ENCODE results near the gene ZC3H14.

Gene ZC3H14

DNA sequence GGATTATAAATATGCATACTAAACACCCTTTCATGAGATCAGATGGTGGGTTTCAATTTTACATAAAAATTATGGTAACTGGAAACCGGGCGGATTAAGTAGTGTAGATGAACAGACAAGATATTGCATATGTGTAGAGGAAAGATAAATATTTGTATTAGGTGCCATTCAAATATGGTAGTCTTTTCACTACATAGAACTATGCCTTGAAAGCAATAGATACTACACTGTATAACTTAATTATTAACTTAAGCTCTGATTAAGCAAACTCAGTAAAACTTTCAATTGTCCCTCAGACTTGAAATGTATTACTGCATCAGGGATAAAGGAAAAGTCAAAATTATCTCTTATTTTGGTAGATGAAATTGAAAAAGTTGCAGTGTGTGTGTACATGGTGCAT lies 10.0 kb upstream of the ZC3H14 start:
- no peak for DNase-seq (ENCODE audit: low read depth in 3 of 3)

DNA sequence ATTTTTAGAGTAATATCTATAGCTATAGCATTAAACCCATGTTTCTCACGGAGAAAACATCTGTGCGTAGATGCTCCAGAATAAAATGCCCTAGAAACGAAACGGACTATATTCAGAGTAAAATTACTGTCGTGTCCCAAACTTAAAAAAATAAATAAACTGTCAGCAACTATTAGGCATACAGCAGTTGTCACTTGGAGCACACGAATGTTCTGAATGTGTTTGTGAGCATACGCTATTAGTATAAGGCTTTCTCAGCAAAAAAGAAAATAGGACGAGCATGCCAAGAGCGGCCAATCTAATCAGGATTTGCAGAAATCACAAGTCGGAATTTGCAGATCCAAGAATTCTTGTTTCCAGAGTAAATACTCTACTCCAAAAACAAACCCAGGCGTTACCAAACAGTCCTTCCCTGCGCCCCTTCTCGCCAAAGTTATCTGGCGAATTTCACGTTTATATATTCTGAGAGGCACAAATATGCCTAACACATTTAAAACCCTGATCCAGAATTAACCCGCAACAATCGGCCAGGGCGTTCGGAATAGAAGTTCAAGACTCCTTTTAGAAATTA lies 8.9 kb upstream of the ZC3H14 start:
- DNase-seq (ENCODE audit: low read depth in 3 of 3), result no peak

DNA sequence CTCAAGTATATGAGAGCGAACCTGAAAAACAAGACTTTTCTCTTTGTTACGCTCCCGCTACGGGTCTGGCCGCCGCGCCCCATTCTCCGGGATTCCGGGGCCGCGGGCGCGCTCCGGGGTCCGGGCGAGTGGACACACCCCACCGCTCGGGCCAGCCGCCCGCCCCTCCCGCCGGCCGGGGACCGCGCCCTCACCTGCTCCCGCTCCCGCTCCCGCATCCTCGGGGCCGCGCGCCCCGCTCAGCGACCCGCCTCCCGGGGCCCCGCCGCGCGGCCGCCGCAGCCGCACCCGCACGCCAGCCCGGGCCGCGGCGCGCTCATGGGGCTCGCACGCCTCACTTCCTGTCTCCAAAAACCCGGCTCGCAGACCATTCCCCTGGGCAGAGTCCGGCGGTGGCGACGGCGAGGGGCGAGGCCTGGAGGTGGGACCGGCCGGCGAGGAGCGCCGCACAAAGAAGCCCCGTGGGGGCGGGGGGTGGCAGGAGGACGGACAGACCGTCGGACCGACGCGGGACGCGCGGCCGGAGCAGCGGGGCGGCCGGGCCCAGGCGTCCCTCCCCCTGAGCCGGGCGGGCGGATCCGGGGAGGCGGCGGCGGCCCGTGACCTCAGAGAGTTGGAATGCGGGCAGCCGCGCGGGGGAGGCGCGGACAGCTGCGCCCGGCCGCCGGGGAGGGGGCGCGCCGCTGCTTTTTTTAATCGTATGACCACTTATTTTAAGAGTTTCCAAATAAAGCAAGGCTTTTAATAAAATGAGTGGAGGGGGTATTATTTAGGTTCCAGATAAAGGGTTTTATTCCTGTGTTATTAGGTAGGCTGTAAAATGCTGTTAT lies 8.2 kb upstream of the ZC3H14 start, which contains the start of gene PTPN21:
PTPN21 (minus strand) TSS at position 551 of the 830 bp plus-strand sequence. CDS start 4,590 bp downstream, outside the sequence.
- DNase-seq (ENCODE audit: low read depth in 3 of 3), result no peak

DNA sequence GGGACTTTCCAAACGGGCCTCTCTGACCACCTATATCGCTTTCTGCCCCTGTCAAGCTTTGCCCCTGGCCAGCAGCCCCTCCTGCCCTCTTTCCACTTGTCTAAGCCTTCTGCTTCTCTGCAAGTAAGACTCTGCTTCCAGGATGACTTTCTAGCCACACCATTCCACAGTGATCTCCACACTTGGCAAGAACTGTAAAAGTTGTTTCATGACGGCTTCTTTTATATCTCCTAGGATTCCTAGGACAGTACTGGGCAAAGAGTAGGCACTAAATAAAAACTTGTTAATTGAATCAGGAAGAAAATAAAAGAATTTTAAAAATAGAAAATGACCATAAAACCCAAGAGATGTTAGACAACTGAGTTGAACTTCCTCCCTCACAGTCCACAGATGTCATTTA lies 6.3 kb upstream of the ZC3H14 start:
- no peak for DNase-seq (ENCODE audit: low read depth in 3 of 3)

DNA sequence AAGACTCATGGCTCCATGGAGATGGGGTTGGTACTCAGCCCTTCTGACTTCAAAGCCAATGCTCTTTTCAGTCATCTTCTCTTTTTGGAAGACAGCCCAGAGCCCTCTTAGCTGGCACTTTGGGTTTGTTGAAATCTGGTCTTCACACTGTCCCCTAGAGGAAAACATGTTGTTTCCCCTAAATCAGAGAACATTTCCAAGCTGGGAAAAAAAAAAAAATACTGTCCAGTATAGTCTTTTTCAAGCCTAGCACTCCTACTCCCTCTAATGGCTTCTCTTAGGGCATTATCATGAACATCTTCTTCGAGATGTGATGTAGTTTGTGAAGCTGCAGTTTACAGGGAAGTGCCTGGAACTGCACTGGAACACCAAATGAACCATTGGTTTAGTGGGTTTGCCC lies 3.0 kb upstream of the ZC3H14 start:
- DNase-seq (ENCODE audit: low read depth in 3 of 3), result no peak

DNA sequence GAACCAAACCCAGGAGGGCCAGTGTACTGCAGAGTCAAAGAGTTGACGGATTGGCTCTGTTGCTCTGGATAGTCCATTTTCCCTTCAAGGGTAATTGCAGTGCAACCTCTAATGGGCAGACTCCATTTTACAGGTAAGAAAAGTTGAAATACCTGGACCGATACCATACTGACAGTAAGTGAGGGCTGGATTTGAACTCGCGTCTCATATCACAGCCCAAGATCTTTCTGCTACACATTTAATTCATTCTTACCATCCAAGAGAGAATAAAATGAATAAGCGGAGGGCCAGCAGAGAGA lies 356 bp upstream of the ZC3H14 start:
- DNase-seq (ENCODE audit: low read depth in 3 of 3), result no peak

DNA sequence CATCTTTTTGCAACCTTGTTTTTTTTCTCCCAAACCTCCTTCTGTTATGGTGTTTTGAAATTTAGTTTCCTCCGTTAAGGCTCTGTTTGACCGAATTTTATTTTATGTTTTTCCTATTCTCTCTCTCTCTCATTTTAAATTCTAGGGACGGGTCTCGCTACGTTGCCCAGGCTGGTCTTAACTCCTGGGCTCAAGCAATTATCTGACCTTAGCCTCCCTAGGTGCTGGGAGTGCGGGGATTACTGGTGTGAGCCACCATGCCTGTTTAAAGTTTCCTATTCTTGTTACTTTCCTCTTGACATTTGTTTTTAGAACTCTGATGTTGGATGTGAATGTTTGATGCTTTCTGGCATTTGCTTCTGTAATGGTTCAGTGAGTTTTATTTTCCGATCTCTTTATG lies 1.0 kb downstream of the ZC3H14 start:
- DNase-seq (ENCODE audit: low read depth in 3 of 3), result no peak

DNA sequence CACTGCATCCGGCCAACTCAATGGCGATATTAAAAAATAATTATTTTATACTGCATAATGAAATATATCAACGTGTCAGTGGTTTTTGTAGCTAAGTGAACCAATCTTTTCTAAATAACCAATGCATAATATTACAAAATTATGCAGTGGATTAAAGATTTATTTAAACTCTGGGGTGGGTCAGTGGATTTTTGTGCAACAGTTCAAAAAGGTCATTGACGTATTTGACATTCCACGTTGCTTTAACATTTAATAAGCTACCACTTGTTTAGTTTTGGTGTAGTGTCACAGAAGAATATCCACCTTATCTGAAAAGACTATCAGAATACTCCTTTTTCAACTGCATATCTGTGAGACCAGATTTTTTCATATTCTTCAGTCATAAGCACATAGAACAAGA lies 2.6 kb downstream of the ZC3H14 start:
- DNase-seq (ENCODE audit: low read depth in 3 of 3), result no peak

DNA sequence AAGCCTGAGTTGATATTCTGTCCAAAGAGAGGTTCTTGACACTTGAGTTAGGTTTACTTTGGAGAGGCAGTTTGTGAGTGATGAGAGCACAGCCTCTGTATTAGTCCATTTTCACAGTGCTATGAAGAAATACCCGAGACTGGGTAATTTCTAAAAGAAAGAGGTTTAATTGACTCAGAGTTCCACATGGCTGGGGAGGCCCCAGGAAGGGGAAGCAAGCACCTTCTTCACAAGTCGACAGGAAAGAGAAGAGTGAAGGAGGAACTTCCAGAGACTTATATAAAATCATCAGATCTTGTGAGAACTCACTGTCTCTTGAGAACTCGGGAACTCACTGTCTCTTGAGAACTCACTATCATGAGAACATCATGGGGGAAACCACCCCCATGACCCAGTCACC lies 5.4 kb downstream of the ZC3H14 start:
- no peak for DNase-seq (ENCODE audit: low read depth in 3 of 3)

DNA sequence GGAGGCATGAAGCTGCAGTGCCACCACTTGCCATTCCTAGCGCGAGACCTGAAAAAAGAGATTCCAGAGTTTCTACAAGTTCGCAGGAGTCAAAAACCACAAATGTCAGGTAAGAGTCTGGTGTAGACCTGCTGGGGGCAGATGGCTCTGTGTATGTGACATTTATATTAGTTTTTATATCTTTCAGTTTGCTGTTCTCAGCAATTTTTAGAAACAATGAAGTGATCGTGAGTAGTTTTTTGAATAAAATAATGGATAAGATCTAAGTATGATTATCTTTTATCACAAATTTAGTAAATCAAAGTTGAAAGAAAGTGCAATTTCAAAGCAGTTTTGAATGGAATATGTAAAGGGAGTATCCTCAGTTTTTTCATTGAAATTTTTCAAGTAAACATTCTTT lies 9.3 kb downstream of the ZC3H14 start:
- no peak for DNase-seq (ENCODE audit: low read depth in 3 of 3)

DNA sequence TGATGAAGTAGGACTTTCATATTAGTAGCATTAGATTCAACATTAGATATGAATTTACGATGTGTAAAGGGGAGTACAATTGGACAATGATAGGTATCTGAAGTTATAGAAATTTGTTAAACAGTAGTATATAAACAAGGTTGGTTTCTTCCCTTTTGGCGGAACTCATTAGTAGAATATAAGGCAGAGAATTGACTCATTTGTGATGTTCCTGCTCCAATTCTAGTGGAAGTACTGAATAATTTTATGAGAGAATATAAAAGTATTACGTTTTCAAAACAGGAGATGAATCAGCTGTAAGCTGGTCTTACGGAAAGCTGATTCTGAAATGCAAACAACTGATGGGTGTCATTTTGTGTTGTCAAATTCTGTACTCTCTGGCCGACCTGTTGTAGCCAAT lies 13.4 kb downstream of the ZC3H14 start:
- no peak for DNase-seq (ENCODE audit: low read depth in 3 of 3)

DNA sequence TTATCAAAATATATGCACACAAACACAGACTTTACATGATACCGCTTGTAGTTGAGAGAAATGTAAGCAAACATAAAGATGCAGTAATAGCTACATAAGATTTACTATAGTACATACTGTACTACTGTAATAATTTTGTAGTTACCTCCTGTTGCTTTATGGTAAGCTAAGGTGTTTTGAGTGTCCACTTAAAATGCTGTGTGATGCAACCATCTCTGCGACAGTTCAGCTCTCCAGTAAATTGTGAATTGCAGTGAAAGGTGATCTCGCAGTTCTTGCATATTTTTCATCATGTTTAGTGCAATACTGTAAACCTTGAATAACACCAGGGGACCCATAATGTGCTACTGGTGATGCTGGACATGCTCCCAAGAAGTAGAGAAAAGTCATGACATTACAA lies 21.6 kb downstream of the ZC3H14 start:
- DNase-seq (ENCODE audit: low read depth in 3 of 3), result no peak

DNA sequence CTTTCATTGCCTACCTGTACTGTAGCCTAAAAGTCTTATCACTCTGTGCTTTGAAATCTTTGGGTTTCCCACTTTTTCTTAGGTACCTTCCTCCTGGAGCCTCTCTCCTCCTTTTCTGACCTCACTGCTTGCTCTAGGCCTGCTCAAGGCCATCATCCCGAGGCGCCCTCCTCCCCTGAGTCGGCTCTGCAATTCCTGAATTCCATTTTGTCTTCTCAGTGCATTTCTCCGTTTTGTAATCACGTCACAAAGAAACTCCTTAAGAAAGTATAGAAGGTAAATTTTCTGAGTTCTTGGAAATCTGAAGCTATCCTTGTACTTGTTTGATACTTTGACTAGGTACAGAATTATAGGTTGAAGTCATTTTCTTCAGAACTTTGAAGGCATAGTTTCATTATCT lies 25.2 kb downstream of the ZC3H14 start:
- DNase-seq (ENCODE audit: low read depth in 3 of 3), result no peak

DNA sequence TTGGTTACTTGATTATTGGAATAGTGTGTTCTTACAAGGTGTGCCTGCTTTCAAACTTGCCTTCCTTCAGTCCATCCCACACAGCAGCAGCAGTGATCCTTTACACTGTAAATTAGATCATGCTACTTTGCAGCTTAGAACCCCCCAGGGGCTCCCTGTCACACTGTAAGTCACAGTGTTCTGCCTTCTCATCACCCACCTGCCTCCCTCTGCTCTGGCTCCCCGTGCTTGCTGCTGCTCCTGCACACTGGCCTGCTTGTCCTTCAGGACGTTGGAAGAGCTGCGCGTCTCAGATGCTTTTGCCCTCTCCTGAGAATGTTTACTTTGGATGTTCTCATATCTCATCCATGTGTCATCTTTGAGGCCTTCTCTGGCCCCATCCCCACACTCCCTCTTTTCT lies 27.3 kb downstream of the ZC3H14 start:
- no peak for DNase-seq (ENCODE audit: low read depth in 3 of 3)

DNA sequence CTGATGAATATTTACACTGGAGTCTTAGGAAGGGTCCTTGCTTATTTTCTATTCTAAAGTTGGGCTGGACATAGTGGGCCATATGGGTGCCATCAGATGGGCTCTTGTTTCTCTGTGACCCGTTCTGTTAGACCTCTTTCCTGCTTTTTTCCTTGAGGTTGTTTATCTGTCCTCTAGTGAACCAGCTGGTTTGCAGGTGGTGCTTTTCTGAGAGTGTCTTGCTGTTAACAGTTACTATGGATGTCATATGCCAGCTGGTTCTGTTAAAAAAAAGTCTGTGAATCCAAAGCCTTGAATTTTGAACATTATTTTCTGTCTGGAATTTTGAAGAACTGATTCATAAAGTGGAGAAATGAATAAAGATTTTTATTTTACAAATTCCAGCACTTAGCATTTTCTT lies 29.2 kb downstream of the ZC3H14 start:
- no peak for DNase-seq (ENCODE audit: low read depth in 3 of 3)

DNA sequence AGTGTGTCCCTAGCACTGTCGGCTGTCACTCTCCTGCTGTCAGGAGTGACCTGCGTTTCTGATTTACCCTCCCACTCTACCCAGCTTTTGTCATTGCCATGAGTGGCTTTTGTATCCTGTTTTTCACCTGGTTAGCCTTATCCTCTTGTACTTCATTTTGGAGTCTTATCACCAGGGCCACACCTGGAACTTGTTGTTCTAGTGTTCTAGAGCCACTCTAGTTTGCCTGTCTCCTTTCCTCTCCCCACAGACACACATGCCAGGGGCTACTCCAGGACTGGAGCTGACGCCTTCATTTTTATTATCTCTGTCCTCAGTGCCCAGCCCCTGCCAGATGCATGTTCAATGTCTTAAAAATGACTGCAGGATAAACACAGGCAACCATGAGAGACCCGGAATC lies 34.2 kb downstream of the ZC3H14 start:
- no peak for DNase-seq (ENCODE audit: low read depth in 3 of 3)

DNA sequence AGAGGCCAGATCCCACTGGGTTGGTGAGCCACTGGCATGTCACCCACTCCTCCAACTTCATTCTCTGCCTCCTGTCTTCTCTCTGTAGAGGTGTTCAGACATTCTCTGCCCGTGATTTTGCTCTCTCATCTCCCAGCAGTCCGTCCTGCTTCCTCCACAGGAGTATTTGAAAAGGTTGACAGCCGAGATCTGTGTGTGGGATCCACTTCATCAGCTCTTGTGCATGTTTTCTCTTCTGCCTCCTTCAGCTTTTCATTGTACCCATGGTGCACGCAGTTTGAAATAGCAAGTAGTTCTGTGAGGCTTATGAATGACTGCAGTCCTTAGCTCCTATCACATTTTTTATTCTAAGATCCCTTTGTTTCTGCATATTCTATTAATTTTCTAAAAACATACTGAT lies 34.8 kb downstream of the ZC3H14 start:
- DNase-seq (ENCODE audit: low read depth in 3 of 3), result no peak

DNA sequence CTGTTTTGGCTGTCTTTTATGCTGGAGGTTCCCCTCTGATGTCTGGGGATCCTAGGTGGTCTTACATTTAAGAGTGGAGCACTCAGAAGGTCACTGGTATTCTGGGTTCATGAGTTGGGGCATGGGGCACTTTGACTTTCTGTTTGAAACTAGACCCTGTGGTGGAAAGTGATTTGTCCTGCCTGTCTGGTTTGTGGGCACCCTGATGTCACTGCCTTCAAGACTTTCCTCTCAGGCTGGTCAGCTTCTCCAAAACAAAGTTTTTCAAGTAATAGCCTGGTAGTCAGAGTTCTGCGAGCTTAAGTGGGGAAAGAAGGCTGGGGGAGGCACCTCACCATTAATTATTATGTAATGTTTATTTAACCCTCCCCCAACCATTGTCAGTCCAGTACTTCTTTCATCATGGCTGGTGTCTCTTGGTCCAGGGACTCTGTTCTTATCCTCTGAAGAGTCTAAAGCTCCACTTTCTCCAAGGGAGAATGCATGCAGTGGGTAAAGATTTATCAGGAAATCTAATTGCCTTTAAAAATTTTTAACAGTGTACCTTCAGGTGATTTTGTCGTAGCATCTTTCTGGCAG lies 35.3 kb downstream of the ZC3H14 start:
- DNase-seq (ENCODE audit: low read depth in 3 of 3), result no peak

DNA sequence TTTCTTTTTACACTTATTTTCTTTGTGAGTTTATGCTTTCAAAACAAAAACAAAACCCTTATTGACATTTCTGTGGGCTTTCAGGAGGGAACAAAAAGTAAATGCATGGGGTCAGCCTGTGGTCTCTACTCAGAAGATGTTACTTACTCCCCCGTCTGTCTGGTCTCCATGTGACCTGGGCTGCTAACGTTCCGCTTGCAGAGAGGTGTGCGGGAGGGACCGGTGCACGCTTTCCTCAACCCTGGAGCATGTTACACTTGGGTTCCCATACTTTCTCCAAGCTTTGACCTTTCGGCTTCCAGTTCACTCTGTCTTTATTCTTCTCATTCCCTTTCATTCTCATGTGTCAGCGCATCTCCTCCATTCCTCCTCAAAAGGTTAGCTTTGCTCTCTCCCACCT lies 36.5 kb downstream of the ZC3H14 start:
- DNase-seq (ENCODE audit: low read depth in 3 of 3), result no peak

DNA sequence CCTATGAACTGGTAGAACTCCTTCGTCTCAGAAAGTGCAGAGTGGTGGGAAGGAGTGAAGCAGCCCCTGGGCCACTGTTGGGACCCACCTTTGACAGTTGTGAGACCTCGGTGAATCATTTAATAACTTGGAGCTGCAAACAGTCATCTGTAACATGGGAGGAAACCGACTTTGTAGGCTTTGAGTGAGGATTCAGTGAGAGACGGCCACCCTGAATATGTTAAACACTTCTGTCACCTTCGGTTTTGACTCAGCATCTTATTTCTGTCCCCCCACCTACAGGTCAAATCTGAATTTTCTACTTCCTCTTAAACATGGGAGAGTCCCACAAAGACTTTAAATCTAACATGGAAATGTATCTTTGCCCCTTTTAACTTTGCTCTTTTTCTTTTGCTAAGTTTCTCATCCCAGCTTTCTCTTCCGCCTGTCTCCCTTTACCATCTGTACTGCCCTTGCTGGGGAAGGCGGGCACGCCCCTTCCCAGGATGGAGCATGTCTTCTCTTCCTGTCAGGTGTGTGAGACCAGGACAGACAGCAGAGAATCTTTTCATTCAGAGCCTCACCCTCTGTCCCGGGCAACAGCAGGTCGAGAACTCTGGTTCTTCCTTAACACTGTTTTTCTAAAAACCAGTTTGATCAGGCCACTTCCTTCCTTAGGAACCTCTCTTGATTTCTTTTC lies 37.1 kb downstream of the ZC3H14 start:
- peak in 2 of 3 donors; percentile 12 to 21 for DNase-seq (ENCODE audit: low read depth in 3 of 3)

DNA sequence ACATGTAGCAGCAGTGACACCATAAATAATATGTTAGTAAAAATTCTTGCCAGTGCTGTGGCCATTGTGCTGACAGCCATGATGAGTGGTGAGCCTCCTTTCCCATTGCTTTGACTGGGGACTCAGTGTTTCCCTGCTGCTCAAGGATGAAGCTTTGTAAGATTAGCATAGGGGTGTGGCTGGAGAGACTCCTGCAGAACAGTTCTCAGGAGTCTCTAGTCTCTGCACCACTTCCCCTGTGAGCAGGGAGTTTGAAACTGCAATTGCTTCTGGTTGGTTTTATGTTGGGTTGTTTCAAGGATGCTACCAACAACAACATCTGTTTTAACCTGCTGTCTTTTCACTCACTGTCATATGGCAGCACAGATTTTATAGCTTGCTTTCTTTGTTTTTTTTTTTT lies 41.4 kb downstream of the ZC3H14 start:
- DNase-seq (ENCODE audit: low read depth in 3 of 3), result no peak

DNA sequence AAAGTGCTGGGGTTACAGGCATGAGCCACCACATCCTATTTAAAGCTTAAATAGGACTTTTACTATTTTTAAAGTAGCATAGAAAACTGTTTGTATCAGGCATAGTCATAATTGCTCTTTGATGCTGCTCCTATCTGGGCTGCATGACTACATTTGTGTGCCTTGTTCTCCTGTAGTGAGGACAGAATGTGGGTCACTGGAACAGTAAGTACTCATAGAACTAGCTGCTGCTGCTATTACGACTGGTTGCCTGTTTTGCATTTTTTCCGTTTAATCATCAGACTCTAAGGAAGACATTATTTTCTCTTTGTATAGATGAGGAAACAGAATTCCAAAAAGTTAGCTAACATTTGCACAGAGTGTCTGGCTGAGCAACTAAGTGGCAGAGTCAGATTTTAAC lies 42.8 kb downstream of the ZC3H14 start:
- no peak for DNase-seq (ENCODE audit: low read depth in 3 of 3)

DNA sequence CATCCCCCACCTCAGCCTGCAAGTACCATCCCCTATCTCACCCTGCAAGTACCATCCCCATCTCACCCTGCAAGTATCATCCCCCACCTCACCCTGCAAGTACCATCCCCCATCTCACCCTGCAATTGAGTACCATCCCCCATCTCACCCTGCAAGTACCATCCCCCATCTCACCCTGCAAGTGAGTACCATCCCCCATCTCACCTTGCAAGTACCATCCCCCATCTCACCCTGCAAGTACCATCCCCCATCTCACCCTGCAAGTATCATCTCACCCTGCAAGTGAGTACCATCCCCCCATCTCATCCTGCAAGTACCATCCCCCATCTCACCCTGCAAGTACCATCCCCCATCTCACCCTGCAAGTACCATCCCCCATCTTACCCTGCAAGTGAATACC lies 45.0 kb downstream of the ZC3H14 start:
- no peak for DNase-seq (ENCODE audit: low read depth in 3 of 3)
